HEK293T (cell line): Measurements from ENCODE around the gene TAS2R3.

Source experiments
- CTCF ChIA-PET: fragments of 350-600 bp; formaldehyde crosslinking; extraction: SDS; loops from one replicate; lab custom pipeline; 2021; ENCODE audit warnings: antibody characterized with exemption, inconsistent platforms; lab: Yijun Ruan, JAX
- POLR2A ChIA-PET: fragments of 350-600 bp; formaldehyde crosslinking; extraction: SDS; loops from one replicate; lab custom pipeline; 2020; ENCODE audit warnings: antibody characterized with exemption, inconsistent platforms; lab: Yijun Ruan, JAX
- DNase-seq: peaks from one replicate; pipeline ENCODE4 v3.0.0; 2012; ENCODE audit warnings: mixed read lengths; ENCODE audit errors: extremely low spot score
- ARNT ChIP-seq: fragments of 450-650 bp; IDR thresholded peaks from 2 replicates; pipeline ENCODE4 v1.6.1; 2017; ENCODE audit warnings: mild to moderate bottlenecking
- BHLHE40 ChIP-seq: fragments of 450-650 bp; IDR thresholded peaks from 2 replicates; pipeline ENCODE4 v1.6.1; 2016; ENCODE audit warnings: mild to moderate bottlenecking, moderate library complexity, borderline replicate concordance
- CTBP1 ChIP-seq: fragments of 450-650 bp; IDR thresholded peaks from 2 replicates; pipeline ENCODE4 v1.6.1; 2016; ENCODE audit warnings: borderline replicate concordance
- ELF4 ChIP-seq: fragments of 450-650 bp; IDR thresholded peaks from 2 replicates; pipeline ENCODE4 v1.6.1; 2017; ENCODE audit warnings: antibody characterized with exemption
- FOXA1 ChIP-seq: fragments of 450-650 bp; IDR thresholded peaks from 2 replicates; pipeline ENCODE4 v1.6.1; 2016; ENCODE audit warnings: mild to moderate bottlenecking
- FOXK2 ChIP-seq: fragments of 450-650 bp; IDR thresholded peaks from 2 replicates; pipeline ENCODE4 v1.6.1; 2016; ENCODE audit warnings: mild to moderate bottlenecking
- FOXM1 ChIP-seq: fragments of 450-650 bp; IDR thresholded peaks from 2 replicates; pipeline ENCODE4 v1.6.1; 2017; ENCODE audit warnings: mild to moderate bottlenecking, borderline replicate concordance
- HDGF ChIP-seq: fragments of 450-650 bp; IDR thresholded peaks from 2 replicates; pipeline ENCODE4 v1.6.1; 2017; ENCODE audit warnings: antibody characterized with exemption, borderline replicate concordance
- L3MBTL2 ChIP-seq: fragments of 450-650 bp; conservative IDR thresholded peaks from 2 replicates; pipeline ENCODE4 v1.6.1; 2016; ENCODE audit warnings: mild to moderate bottlenecking
- LEF1 ChIP-seq: fragments of 450-650 bp; IDR thresholded peaks from 2 replicates; pipeline ENCODE4 v1.6.1; 2017; ENCODE audit warnings: mild to moderate bottlenecking, borderline replicate concordance
- NFRKB ChIP-seq: fragments of 450-650 bp; IDR thresholded peaks from 2 replicates; pipeline ENCODE4 v1.6.1; 2016; ENCODE audit warnings: mild to moderate bottlenecking, moderate library complexity
- SP1 ChIP-seq: fragments of 450-650 bp; IDR thresholded peaks from 2 replicates; pipeline ENCODE4 v1.6.1; 2017
- SUZ12 ChIP-seq: fragments of 450-650 bp; IDR thresholded peaks from 2 replicates; pipeline ENCODE4 v1.6.1; 2016; ENCODE audit warnings: mild to moderate bottlenecking
- TARDBP ChIP-seq: fragments of 450-650 bp; IDR thresholded peaks from 2 replicates; pipeline ENCODE4 v1.6.1; 2016
- ZNF384 ChIP-seq: fragments of 450-650 bp; IDR thresholded peaks from 2 replicates; pipeline ENCODE4 v1.6.1; 2016
- TF ChIP-seq, protein P1 (sequence below): fragments of 450-650 bp; IDR thresholded peaks from 2 replicates; pipeline ENCODE4 v1.6.1; 2016

The TAS2R3 gene, protein sequence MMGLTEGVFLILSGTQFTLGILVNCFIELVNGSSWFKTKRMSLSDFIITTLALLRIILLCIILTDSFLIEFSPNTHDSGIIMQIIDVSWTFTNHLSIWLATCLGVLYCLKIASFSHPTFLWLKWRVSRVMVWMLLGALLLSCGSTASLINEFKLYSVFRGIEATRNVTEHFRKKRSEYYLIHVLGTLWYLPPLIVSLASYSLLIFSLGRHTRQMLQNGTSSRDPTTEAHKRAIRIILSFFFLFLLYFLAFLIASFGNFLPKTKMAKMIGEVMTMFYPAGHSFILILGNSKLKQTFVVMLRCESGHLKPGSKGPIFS

DNA sequence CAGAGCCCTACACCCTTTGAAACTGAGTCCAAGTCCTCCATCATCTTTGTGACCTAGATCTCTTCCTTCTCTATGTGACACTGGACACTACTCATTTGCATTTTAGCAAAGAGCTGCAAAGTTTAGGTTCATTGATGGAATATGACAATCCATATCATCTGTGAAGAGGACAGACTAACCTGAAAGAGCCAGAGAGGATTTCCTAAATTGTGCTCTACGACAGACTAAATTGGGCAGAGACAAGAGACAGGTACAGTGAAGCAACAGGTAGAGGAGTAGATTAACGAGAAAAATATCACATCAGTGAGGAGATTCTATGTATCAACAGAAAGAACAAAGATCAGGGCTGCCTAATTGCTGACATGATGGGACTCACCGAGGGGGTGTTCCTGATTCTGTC is at the start of gene TAS2R3:
Gene TAS2R3, plus strand, starts transcription at position 301 of the 400 bp plus-strand sequence. Its CDS starts 62 bp downstream, at position 363.
- no peak for TF ChIP-seq NFRKB
- TF ChIP-seq FOXK2: no peak
- no peak for TF ChIP-seq LEF1
- no peak for TF ChIP-seq HDGF
- TF ChIP-seq SUZ12: no peak
- TF ChIP-seq BHLHE40: no peak
- TF ChIP-seq, protein P1, sequence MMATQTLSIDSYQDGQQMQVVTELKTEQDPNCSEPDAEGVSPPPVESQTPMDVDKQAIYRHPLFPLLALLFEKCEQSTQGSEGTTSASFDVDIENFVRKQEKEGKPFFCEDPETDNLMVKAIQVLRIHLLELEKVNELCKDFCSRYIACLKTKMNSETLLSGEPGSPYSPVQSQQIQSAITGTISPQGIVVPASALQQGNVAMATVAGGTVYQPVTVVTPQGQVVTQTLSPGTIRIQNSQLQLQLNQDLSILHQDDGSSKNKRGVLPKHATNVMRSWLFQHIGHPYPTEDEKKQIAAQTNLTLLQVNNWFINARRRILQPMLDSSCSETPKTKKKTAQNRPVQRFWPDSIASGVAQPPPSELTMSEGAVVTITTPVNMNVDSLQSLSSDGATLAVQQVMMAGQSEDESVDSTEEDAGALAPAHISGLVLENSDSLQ: no peak
- no peak for TF ChIP-seq FOXA1
- TF ChIP-seq CTBP1: no peak
- TF ChIP-seq ELF4: no peak
- no peak for TF ChIP-seq ARNT
- no peak for TF ChIP-seq ZNF384
- TF ChIP-seq FOXM1: no peak
- CTCF ChIA-PET: no interaction called here
- POLR2A ChIA-PET: interaction anchor here (2.1 kb wide), 1 partner anchor 26 kb away, joined by 6 read pairs; the partner anchor contains the start of gene SSBP1
- no peak for DNase-seq

DNA sequence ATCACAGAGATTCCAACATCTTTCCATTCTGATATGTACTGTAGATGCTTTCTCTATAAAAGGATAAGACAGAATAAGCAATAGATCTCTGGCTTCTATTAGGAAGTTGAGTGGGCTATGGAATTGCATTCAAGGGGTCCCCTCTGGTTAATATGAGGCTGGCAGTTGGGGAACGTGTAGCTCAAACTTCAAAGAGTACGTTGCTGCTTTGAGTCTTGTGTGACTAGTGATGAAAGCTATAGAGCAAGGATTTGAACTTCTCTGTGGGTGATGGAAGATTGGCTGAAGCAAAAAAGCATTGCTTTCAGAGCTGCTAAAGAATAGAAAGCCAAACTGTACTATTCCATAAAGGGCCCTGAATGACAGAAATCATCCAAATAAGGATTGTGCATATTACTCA is 49.3 kb upstream of the TAS2R3 start:
- POLR2A ChIA-PET: interaction anchor here (1.5 kb wide), 1 partner anchor 24 kb away, joined by 11 read pairs; the partner anchor contains the start of gene SSBP1
- CTCF ChIA-PET: interaction anchor here (1.1 to 1.3 kb wide), 3 partner anchors 12 to 60 kb away, joined by 4 read pairs; partner anchors contain the start of gene SSBP1
- no peak for DNase-seq
- TF ChIP-seq BHLHE40 (no peak), FOXK2 (no peak), CTBP1 (no peak), LEF1 (no peak), ELF4 (no peak)

DNA sequence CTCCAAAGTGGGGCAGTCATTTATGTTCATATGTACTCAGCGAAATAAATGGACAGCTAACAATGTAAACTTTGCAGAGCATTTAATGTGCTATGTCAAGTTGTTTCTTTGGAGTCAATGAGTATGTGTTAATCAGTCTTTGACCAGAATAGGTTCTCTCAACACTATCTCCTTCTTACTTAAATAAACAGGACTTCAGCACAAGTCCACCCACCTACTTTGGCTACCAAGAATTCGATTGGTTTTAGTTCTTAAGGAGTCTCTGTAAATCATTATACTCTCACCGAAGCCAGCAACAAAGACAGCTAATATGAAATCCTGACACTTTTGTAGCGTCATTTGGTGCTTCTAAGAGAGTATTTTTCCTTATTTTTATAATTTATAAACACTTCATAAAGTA is 48.9 kb upstream of the TAS2R3 start:
- no peak for DNase-seq
- ChIA-PET CTCF (interaction anchor here (0.7 to 1.3 kb wide), 2 partner anchors 23 to 583 kb away, joined by 3 to 4 read pairs; partner anchors contain the start of gene SSBP1), POLR2A (interaction anchor here (1.0 to 1.5 kb wide), 2 partner anchors 14 to 23 kb away, joined by 3 to 11 read pairs; partner anchors contain the start of gene SSBP1)
- TF ChIP-seq, protein P1: no peak
- TF ChIP-seq LEF1: no peak
- no peak for TF ChIP-seq BHLHE40
- no peak for TF ChIP-seq HDGF
- TF ChIP-seq L3MBTL2: no peak
- TF ChIP-seq SP1: no peak
- TF ChIP-seq FOXA1: no peak
- TF ChIP-seq SUZ12: no peak
- TF ChIP-seq ELF4: no peak
- no peak for TF ChIP-seq NFRKB
- no peak for TF ChIP-seq ARNT
- no peak for TF ChIP-seq FOXK2
- no peak for TF ChIP-seq FOXM1
- TF ChIP-seq CTBP1: no peak
- TF ChIP-seq ZNF384: no peak
- TF ChIP-seq TARDBP: no peak

DNA sequence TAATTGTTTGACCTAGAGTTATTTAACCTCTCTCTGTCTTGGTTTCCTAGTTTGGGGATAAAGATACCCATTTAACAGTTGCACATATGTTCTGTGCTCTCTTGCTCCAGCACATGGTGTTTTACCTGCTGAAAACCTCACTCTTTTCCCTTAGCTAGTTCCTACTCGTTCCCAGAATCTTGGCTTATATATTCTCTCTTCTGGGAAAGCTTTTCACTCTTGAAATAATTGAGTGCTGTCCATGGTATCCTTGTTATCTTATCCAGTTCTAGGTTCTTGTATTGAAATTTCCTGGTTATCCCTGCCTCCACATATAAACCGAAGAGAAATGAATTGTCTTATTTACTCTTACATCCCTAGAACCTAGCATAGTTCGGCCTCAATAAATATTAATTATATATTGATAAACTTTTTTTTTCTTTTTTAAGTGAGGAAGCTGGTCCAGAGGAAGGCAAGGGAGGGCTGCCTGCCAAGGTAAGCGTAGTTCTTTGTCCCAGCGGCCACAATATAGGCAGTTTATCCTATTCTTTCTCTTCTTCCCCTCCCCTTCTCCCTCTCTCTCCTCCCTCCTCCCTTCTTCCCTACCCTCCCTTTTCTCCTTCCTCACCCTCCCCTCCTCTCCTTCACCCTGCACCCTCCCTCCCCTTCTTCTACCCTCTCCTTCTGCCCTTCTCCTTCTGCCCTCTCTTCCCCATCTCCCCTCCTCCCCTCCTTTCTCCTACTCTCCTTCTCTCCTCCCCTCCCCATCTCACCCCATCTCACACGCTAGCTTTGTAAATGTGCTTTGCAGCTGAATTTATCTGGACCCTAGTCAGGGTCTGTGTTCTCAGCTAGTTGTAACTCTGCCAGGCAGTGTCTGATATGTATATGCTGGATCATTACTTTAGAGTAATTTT is 47.9 kb upstream of the TAS2R3 start:
- CTCF ChIA-PET: interaction anchor here (0.6 to 1.3 kb wide), 3 partner anchors 11 to 582 kb away, joined by 3 to 4 read pairs (median 3); partner anchors contain the start of gene SSBP1
- POLR2A ChIA-PET: interaction anchor here (0.9 to 1.5 kb wide), 4 partner anchors 14 to 22 kb away, joined by 3 to 11 read pairs (median 4); partner anchors contain the start of genes DENND11 and SSBP1
- DNase-seq: no peak
- TF ChIP-seq, protein P1: no peak
- TF ChIP-seq ELF4: no peak
- TF ChIP-seq FOXM1: no peak
- TF ChIP-seq SUZ12: no peak
- no peak for TF ChIP-seq ZNF384
- no peak for TF ChIP-seq L3MBTL2
- TF ChIP-seq FOXA1: no peak
- no peak for TF ChIP-seq FOXK2
- no peak for TF ChIP-seq LEF1
- no peak for TF ChIP-seq CTBP1
- TF ChIP-seq NFRKB: no peak
- TF ChIP-seq SP1: no peak
- no peak for TF ChIP-seq TARDBP
- no peak for TF ChIP-seq HDGF
- no peak for TF ChIP-seq ARNT
- TF ChIP-seq BHLHE40: no peak

DNA sequence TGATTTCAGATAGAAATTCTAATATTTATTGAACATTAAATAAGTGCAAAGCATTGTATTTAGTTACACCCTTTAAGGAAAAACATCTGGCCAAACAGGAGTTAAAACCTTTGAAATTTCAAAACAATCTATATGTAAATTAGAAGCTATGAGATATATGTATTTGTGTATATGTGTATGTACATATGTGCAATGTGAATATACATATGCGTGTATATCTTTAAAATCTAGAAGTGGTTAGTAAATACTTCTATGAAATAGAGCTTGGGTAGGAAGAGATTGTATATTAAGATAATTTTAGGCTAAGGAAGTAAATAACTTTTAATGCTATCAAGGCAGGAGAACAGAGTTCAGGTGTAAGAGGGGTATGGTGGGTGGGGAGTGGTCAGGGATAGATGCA is 46.4 kb upstream of the TAS2R3 start:
- TF ChIP-seq FOXM1 (no peak), ARNT (no peak), LEF1 (no peak), SUZ12 (no peak), L3MBTL2 (no peak), NFRKB (no peak), FOXA1 (no peak), ZNF384 (no peak), TARDBP (no peak), HDGF (no peak), SP1 (no peak)
- POLR2A ChIA-PET: interaction anchor here (1.5 kb wide), 1 partner anchor 20 kb away, joined by 4 read pairs; the partner anchor contains the start of gene SSBP1
- DNase-seq: no peak
- CTCF ChIA-PET: interaction anchor here (1.8 kb wide), 1 partner anchor 21 kb away, joined by 5 read pairs; the partner anchor contains the start of gene SSBP1
